ENCODE data around the gene CTH. TPM values are rescaled to one million over a fixed set of nuclear protein-coding genes. Genes with fewer than 3 reads are reported as not detected.
"Not testable (repeated sequence)": the region's sequence is repeated elsewhere in the genome, so short reads cannot be mapped to it uniquely, and the experiment has no call there.

The CTH gene
- polyA plus RNA-seq, 1 of the 3 experiments (the other 2 are of a cell fraction): 3.9 TPM

DNA sequence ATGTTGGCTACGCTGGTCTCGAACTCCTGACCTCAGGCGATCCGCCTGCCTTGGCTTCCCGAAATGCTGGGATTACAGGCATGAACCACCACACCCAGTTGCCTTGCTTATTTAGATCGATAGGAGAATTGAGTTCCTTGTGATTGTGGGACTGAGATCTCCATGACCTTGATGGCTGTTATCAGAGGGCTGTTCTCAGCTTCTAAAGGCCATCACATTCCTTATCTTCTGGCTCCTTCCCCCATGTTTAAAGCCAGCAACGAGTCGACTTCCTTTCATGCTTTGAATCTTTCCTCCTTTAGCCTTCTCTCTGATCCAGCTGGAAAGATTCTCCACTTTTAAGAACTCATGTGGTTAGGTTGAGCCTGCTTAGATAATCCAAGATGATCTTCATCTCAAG, 38.0 kb downstream of the CTH start:
- Histone ChIP-seq H3K4me1 (ENCODE audit: control insufficient read depth in 1 of 2, insufficient read depth in 2 of 2, low read depth in 1 of 2, low read length in 1 of 2) (no peaks in the 10 kb centered on the region), H3K36me3 (replicated peaks in 1 of 2; ENCODE audit: control insufficient read depth in 1 of 2, insufficient read depth in 2 of 2, low read length in 1 of 2) (no peaks in the 10 kb centered on the region), H3K27ac (ENCODE audit: low read depth in 2 of 2, low read length in 1 of 2) (no peak overlapping the region), H4K20me1 (ENCODE audit: insufficient read depth) (no peaks in the 10 kb centered on the region), H3K27me3 (ENCODE audit: insufficient read depth) (no peaks in the 10 kb centered on the region), H3K4me2 (no peak overlapping the region), H3K4me3 (ENCODE audit: low read depth in 2 of 2, low read length in 1 of 2) (no peak overlapping the region), H3K9me3 (no peaks in the 10 kb centered on the region), H3K9ac (no peak overlapping the region), H2AFZ (ENCODE audit: low read depth) (no peak overlapping the region), H3F3A (replicated peaks; ENCODE audit: insufficient read depth) (no peaks in the 10 kb centered on the region), H3K9me2 (no peaks in the 10 kb centered on the region), H3K79me2 (ENCODE audit: insufficient read depth) (no peaks in the 10 kb centered on the region)
- 90% methylated on average over 8 of the region's 8 CpGs for WGBS (ENCODE audit: low lambda C conversion rate)
- ChIA-PET POLR2A (no interaction called here), CTCF (no interaction called here)
- no peak for DNase-seq
- no peak for TF ChIP-seq GABPA (IDR thresholded peaks at IDR 0.05; ENCODE audit: low read depth)
- TF ChIP-seq, protein P1, sequence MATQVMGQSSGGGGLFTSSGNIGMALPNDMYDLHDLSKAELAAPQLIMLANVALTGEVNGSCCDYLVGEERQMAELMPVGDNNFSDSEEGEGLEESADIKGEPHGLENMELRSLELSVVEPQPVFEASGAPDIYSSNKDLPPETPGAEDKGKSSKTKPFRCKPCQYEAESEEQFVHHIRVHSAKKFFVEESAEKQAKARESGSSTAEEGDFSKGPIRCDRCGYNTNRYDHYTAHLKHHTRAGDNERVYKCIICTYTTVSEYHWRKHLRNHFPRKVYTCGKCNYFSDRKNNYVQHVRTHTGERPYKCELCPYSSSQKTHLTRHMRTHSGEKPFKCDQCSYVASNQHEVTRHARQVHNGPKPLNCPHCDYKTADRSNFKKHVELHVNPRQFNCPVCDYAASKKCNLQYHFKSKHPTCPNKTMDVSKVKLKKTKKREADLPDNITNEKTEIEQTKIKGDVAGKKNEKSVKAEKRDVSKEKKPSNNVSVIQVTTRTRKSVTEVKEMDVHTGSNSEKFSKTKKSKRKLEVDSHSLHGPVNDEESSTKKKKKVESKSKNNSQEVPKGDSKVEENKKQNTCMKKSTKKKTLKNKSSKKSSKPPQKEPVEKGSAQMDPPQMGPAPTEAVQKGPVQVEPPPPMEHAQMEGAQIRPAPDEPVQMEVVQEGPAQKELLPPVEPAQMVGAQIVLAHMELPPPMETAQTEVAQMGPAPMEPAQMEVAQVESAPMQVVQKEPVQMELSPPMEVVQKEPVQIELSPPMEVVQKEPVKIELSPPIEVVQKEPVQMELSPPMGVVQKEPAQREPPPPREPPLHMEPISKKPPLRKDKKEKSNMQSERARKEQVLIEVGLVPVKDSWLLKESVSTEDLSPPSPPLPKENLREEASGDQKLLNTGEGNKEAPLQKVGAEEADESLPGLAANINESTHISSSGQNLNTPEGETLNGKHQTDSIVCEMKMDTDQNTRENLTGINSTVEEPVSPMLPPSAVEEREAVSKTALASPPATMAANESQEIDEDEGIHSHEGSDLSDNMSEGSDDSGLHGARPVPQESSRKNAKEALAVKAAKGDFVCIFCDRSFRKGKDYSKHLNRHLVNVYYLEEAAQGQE (IDR thresholded peaks at IDR 0.05; ENCODE audit: low read depth, low read length): no peak
- TF ChIP-seq MXI1 (IDR thresholded peaks at IDR 0.05; ENCODE audit: low read depth, low read length): no peak
- TF ChIP-seq ELF1 (IDR thresholded peaks at IDR 0.05): no peak
- TF ChIP-seq, protein P2, sequence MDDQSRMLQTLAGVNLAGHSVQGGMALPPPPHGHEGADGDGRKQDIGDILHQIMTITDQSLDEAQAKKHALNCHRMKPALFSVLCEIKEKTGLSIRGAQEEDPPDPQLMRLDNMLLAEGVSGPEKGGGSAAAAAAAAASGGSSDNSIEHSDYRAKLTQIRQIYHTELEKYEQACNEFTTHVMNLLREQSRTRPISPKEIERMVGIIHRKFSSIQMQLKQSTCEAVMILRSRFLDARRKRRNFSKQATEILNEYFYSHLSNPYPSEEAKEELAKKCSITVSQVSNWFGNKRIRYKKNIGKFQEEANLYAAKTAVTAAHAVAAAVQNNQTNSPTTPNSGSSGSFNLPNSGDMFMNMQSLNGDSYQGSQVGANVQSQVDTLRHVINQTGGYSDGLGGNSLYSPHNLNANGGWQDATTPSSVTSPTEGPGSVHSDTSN (IDR thresholded peaks at IDR 0.05): no peak
- TF ChIP-seq RFX5 (IDR thresholded peaks at IDR 0.05; ENCODE audit: low read length): no peak
- TF ChIP-seq FOSL2 (IDR thresholded peaks at IDR 0.05; ENCODE audit: borderline replicate concordance, low read depth): no peak
- no peak for TF ChIP-seq EP300 (IDR thresholded peaks at IDR 0.05; ENCODE audit: borderline replicate concordance in 1 of 2, low read depth in 1 of 2, low read length in 1 of 2)
- no peak for TF ChIP-seq MEF2A (IDR thresholded peaks at IDR 0.05; ENCODE audit: borderline replicate concordance, low read depth)
- TF ChIP-seq, protein P3, sequence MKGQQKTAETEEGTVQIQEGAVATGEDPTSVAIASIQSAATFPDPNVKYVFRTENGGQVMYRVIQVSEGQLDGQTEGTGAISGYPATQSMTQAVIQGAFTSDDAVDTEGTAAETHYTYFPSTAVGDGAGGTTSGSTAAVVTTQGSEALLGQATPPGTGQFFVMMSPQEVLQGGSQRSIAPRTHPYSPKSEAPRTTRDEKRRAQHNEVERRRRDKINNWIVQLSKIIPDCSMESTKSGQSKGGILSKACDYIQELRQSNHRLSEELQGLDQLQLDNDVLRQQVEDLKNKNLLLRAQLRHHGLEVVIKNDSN (IDR thresholded peaks at IDR 0.05; ENCODE audit: borderline replicate concordance, low read depth): no peak
- TF ChIP-seq, protein P4, sequence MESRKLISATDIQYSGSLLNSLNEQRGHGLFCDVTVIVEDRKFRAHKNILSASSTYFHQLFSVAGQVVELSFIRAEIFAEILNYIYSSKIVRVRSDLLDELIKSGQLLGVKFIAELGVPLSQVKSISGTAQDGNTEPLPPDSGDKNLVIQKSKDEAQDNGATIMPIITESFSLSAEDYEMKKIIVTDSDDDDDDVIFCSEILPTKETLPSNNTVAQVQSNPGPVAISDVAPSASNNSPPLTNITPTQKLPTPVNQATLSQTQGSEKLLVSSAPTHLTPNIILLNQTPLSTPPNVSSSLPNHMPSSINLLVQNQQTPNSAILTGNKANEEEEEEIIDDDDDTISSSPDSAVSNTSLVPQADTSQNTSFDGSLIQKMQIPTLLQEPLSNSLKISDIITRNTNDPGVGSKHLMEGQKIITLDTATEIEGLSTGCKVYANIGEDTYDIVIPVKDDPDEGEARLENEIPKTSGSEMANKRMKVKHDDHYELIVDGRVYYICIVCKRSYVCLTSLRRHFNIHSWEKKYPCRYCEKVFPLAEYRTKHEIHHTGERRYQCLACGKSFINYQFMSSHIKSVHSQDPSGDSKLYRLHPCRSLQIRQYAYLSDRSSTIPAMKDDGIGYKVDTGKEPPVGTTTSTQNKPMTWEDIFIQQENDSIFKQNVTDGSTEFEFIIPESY (IDR thresholded peaks at IDR 0.05; ENCODE audit: borderline replicate concordance, low read depth): no peak
- no peak for TF ChIP-seq TCF12 (IDR thresholded peaks at IDR 0.05)
- no peak for TF ChIP-seq FOXM1 (IDR thresholded peaks at IDR 0.05; ENCODE audit: low read depth)
- no peak for TF ChIP-seq RAD21 (IDR thresholded peaks at IDR 0.05; ENCODE audit: low read length)

DNA sequence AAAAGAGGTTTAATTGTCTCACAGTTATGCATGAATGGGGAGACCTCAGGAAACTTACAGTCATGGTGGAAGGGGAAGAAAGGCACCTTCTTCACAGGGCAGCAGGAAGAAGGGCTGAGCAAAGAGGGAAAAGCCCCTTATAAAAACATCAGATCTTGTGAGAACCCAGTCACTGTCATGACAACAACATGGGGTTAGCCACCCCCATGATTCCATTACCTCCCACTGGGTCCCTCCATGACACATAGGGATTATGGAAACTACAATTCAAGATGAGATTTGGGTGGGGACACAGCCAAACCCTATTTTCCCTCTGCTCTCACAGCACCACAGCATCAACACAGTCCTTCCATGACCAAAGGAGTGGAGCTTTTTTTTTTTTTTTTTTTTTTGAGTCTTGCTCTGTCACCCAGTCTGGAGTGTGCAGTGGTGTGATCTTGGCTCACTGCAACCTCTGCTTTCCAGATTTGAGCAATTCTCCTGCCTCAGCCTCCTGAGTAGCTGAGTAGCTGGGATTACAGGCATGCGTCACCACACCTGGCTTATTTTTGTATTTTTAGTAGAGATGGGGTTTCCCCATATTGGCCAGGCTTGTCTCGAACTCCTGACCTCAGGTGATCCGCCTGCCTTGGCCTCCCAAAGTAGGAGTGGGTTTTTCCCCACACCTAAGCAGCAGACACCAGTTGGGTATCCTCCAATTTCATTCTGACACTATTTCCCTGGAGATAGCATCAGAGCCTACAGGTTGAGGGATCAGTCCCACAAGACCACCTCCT, 41.3 kb downstream of the CTH start:
- H4K20me1 ChIP-seq (ENCODE audit: insufficient read depth); H3K9ac ChIP-seq; H3K4me1 ChIP-seq (ENCODE audit: control insufficient read depth in 1 of 2, insufficient read depth in 2 of 2, low read depth in 1 of 2, low read length in 1 of 2); H3K79me2 ChIP-seq (ENCODE audit: insufficient read depth); H3K27ac ChIP-seq (ENCODE audit: low read depth in 2 of 2, low read length in 1 of 2); H3K4me3 ChIP-seq (ENCODE audit: low read depth in 2 of 2, low read length in 1 of 2); H3K27me3 ChIP-seq (ENCODE audit: insufficient read depth); H2AFZ ChIP-seq (ENCODE audit: low read depth); DNase-seq; H3K9me2 ChIP-seq; H3F3A ChIP-seq (replicated peaks; ENCODE audit: insufficient read depth); POLR2A ChIA-PET; H3K36me3 ChIP-seq (replicated peaks in 1 of 2; ENCODE audit: control insufficient read depth in 1 of 2, insufficient read depth in 2 of 2, low read length in 1 of 2); H3K9me3 ChIP-seq; H3K4me2 ChIP-seq: not testable (repeated sequence)
- 57% methylated on average over 3 of the region's 3 CpGs for WGBS (ENCODE audit: low lambda C conversion rate)
- CTCF ChIA-PET: interaction anchor here (0.7 kb wide), 1 partner anchor 106 kb away, joined by 3 read pairs; no protein-coding TSS in a partner anchor

Data from SK-N-SH (cell line).